Colonic mucosa (tissue), 4 donors: ENCODE data around the gene CIDEB. TPM values are rescaled to one million over a fixed set of nuclear protein-coding genes. Genes with fewer than 3 reads are reported as not detected.

Experiments used
- DNase-seq: peaks from one replicate; pipeline ENCODE4 v3.0.0-alpha.2; 2020
- H3K27ac ChIP-seq: fragments of 200-600 bp; one replicate; pipeline ENCODE4 v1.8.0; 2021
- H3K27me3 ChIP-seq: fragments of 200-600 bp; one replicate; pipeline ENCODE4 v1.8.0; 2021
- H3K36me3 ChIP-seq: fragments of 200-600 bp; one replicate; pipeline ENCODE4 v1.8.0; 2021
- H3K4me1 ChIP-seq: fragments of 200-600 bp; one replicate; pipeline ENCODE4 v1.8.0; 2021; ENCODE audit warnings: mild to moderate bottlenecking
- H3K4me3 ChIP-seq: fragments of 200-600 bp; one replicate; pipeline ENCODE4 v1.8.0; 2021
- H3K9ac ChIP-seq, 2 donors: one replicate each; pipeline ENCODE4 v1.7.0; 2013; ENCODE audit warnings: control low read depth in 2 of 2, low read depth in 2 of 2, low read length in 2 of 2
- H3K9me3 ChIP-seq: fragments of 200-600 bp; one replicate; pipeline ENCODE4 v1.8.0; 2021
- intact Hi-C: fragments of 100-400 bp; cut with DNase I; formaldehyde crosslinking; loops from one replicate; pipeline ENCODE4 v1.14.1; 2022
- total RNA-seq, 2 donors: library from RNA; stranded (reverse); fragmentation: NEBNext Ultra II Directional in 1 of 2; extraction: Animal tissue kit (Norgen Biotek cat#: 25700) in 1 of 2; gene quantifications; one replicate each; pipeline ENCODE4 v1.2.1, GENCODE V29; 2021
- TF ChIP-seq, protein P1 (sequence below): fragments of 200-600 bp; IDR thresholded peaks from one replicate; pipeline ENCODE4 v1.8.0; 2022; ENCODE audit warnings: antibody characterized with exemption, mild to moderate bottlenecking
- donor health status: healthy.
- donor health status: DM: no; HTN: no; CAD: no.
- donor health status: DM: no; HTN: no; CAD: no.

The CIDEB gene
- total RNA-seq, 2 donors from 2014 or later: 7.7 to 12.9 TPM

GRCh38 chr14:24342889-24343288 lies 35.1 kb upstream of the CIDEB start:
- Histone ChIP-seq H3K9ac (no peak overlapping the region), H3K36me3 (no peaks in the 10 kb centered on the region), H3K27ac (no peak overlapping the region), H3K27me3 (no peaks in the 10 kb centered on the region), H3K4me3 (no peak overlapping the region), H3K9me3 (no peaks in the 10 kb centered on the region), H3K4me1 (peaks cover 6% of the 10 kb centered on the region)
- TF ChIP-seq, protein P1, sequence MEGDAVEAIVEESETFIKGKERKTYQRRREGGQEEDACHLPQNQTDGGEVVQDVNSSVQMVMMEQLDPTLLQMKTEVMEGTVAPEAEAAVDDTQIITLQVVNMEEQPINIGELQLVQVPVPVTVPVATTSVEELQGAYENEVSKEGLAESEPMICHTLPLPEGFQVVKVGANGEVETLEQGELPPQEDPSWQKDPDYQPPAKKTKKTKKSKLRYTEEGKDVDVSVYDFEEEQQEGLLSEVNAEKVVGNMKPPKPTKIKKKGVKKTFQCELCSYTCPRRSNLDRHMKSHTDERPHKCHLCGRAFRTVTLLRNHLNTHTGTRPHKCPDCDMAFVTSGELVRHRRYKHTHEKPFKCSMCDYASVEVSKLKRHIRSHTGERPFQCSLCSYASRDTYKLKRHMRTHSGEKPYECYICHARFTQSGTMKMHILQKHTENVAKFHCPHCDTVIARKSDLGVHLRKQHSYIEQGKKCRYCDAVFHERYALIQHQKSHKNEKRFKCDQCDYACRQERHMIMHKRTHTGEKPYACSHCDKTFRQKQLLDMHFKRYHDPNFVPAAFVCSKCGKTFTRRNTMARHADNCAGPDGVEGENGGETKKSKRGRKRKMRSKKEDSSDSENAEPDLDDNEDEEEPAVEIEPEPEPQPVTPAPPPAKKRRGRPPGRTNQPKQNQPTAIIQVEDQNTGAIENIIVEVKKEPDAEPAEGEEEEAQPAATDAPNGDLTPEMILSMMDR: no peak
- intact Hi-C loops: no loop called here
- DNase-seq: no peak

- H3K9me3 ChIP-seq: no peaks in the 10 kb centered on the region
- H3K4me3 ChIP-seq: no peak overlapping the region
- H3K4me1 ChIP-seq: peaks cover 6% of the 10 kb centered on the region
- DNase-seq: no peak
- intact Hi-C loops: no loop called here
- H3K27ac ChIP-seq: no peak overlapping the region
- H3K9ac ChIP-seq: no peak overlapping the region
- no peaks in the 10 kb centered on the region for H3K36me3 ChIP-seq
- TF ChIP-seq, protein P1: no peak
- H3K27me3 ChIP-seq: no peaks in the 10 kb centered on the region
Measured at GRCh38 chr14:24340606-24341005, 32.8 kb upstream of the CIDEB start.

DNA sequence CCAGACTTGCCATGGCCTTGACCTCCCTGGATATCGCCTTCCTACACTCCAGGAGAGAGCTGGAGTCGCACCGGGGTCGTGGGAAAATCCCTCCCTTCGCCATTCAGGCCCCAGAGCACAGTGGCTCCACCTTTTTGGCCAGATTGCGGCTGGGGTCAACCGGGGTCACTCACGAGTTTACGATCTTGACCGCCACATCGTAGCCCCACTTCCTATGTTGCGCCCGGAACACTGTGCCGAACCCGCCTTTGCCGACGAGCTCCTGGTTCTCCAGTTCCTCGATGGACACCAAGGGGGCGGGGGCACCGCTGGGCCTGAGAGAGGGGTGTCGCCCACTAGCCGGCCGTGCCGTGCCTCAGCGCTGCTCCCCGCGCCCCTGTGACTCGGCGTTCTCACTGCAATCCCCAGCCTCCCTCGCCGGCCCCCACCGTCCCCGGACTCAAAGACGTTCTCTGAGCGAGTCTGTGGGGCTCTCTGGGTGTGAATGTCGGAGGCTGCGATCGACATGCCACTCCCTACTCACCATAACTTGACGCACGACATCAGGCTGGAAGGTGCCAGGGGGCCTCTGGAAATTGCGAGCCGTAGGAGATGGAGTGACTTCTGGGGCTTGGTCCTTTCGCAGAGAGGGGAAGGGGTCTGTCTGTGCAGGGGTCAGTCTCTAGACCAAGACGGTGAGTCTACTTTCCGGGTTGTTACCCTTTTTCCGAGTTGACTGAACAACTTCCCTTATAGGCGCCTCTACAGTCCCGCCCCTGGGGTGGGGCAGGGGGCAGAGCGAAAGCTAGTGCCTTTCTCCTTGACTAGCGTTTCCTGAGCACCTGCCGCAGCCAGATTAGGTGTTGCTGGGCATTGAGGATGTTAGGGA lies 31.7 kb upstream of the CIDEB start, which contains the start of gene RIPK3:
Gene RIPK3 (minus strand): TSS at position 708 of the 868 bp plus-strand sequence. CDS start 165 bp downstream, at position 543.
- DNase-seq: peak; percentile 93
- Histone ChIP-seq H3K4me3 (peak within 1 kb of the TSS; percentile 66), H3K27me3 (peaks cover 8% of the 10 kb centered on the region), H3K9me3 (no peaks in the 10 kb centered on the region), H3K4me1 (peaks cover 11% of the 10 kb centered on the region), H3K9ac (peak within 1 kb of the TSS; percentile 66 to 95), H3K27ac (peak within 1 kb of the TSS; percentile 60), H3K36me3 (no peaks in the 10 kb centered on the region)
- intact Hi-C loops: no loop called here
- TF ChIP-seq, protein P1: no peak

- intact Hi-C loops: no loop called here
Measured at GRCh38 chr14:24338843-24339242, 31.1 kb upstream of the CIDEB start.

DNA sequence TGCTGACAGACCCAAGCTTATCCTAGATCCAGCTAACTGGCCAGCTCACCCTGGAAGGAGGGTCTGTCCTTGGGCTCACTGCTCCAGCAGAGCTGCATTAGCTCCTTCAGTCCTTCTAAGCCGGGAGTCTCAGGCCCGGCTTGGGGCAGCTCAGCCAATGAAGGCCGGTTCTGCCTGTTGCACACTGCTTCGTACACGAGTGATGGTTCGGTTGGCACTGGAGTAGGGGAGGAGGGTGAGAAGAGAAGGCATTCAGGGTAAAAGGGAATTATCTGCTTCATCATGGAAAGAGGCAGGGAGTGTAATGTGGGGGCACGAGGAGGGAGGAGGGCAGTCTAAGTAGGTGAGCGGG lies 30.0 kb upstream of the CIDEB start:
- no peak for DNase-seq
- TF ChIP-seq, protein P1: no peak
- H3K27ac ChIP-seq: no peak overlapping the region
- H3K4me1 ChIP-seq: peaks cover 15% of the 10 kb centered on the region
- no peaks in the 10 kb centered on the region for H3K9me3 ChIP-seq
- no peak overlapping the region for H3K4me3 ChIP-seq
- no peaks in the 10 kb centered on the region for H3K36me3 ChIP-seq
- H3K9ac ChIP-seq: no peak overlapping the region
- intact Hi-C loops: no loop called here
- H3K27me3 ChIP-seq: peaks cover 10% of the 10 kb centered on the region

More at GRCh38 chr14:24338843-24339242, 31.1 kb upstream of the CIDEB start:
- peaks cover 10% of the 10 kb centered on the region for H3K27me3 ChIP-seq
- H3K4me1 ChIP-seq: peaks cover 15% of the 10 kb centered on the region
- H3K36me3 ChIP-seq: no peaks in the 10 kb centered on the region
- H3K4me3 ChIP-seq: peak overlapping the region; percentile 66
- H3K9me3 ChIP-seq: no peaks in the 10 kb centered on the region
- DNase-seq: no peak
- TF ChIP-seq, protein P1: no peak
- H3K27ac ChIP-seq: no peak overlapping the region
- peak overlapping the region; percentile 66 to 95 for H3K9ac ChIP-seq
